ENCODE results near the gene KCNAB1.

- no peak for TF ChIP-seq ATF3 (CRISPR knock-in tag; conservative IDR thresholded peaks at IDR 0.05)
- TF ChIP-seq CTCF (IDR thresholded peaks at IDR 0.05): no peak
- no peak for TF ChIP-seq ZSCAN18 (CRISPR knock-in tag; IDR thresholded peaks at IDR 0.05)
- TF ChIP-seq ATF2 (CRISPR knock-in tag; IDR thresholded peaks at IDR 0.05; ENCODE audit: borderline replicate concordance, low read depth): no peak
- TF ChIP-seq ZNF416 (CRISPR knock-in tag; IDR thresholded peaks at IDR 0.05): no peak
- no peak for TF ChIP-seq ETV6 (CRISPR knock-in tag; IDR thresholded peaks at IDR 0.05)
- no peak for TF ChIP-seq ZNF512 (CRISPR knock-in tag; IDR thresholded peaks at IDR 0.05; ENCODE audit: borderline replicate concordance)
- no peak for TF ChIP-seq TCF7 (CRISPR knock-in tag; IDR thresholded peaks at IDR 0.05; ENCODE audit: low read depth)
- no peak for TF ChIP-seq NFYB (CRISPR knock-in tag; conservative IDR thresholded peaks at IDR 0.05; ENCODE audit: low read depth)
- no peak for TF ChIP-seq MYBL2 (CRISPR knock-in tag; IDR thresholded peaks at IDR 0.05)
- TF ChIP-seq ELF4 (CRISPR knock-in tag; IDR thresholded peaks at IDR 0.05; ENCODE audit: low read depth): no peak
- TF ChIP-seq CBFB (CRISPR knock-in tag; IDR thresholded peaks at IDR 0.05; ENCODE audit: low read depth): no peak
- TF ChIP-seq USF2 (CRISPR knock-in tag; IDR thresholded peaks at IDR 0.05): no peak
- no peak for TF ChIP-seq ZNF138 (CRISPR knock-in tag; conservative IDR thresholded peaks at IDR 0.05)
Measured at GRCh38 chr3:156102267-156102931, 18.0 kb upstream of the KCNAB1 start.

Measured in WTC11 (cell line).